ENCODE results near the gene TRPM3. TPM values are rescaled to one million over a fixed set of nuclear protein-coding genes. Genes with fewer than 3 reads are reported as not detected.
"Not testable (repeated sequence)": the region's sequence is repeated elsewhere in the genome, so short reads cannot be mapped to it uniquely, and the experiment has no call there.

TRPM3 gene
- total and polyA plus RNA-seq, 2 of the 8 experiments (the other 6 are each of a cell fraction or from before 2014, with no cell fraction given): 2.4 to 10.9 TPM

DNA sequence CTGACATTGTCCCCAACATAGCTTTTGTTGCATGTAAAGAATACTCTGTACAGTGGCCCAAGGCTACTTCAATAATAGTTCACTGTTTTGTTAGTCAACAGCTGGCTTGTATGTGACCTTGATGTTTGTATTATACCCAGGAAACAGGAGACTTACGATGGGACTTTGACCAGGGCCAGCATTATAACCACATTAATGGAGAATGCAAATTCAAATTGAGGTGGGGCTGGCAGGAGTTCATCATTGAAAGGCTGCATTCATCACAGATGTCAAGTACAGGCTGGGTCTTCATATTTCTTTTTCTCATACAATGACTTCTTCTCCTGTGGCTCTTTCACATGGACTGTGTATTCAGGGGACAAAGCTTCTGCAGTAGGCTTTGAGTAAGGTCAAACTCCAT, 414.6 kb downstream of the TRPM3 start:
- H4K20me1 ChIP-seq (replicated peaks in 1 of 2; ENCODE audit: control insufficient read depth in 1 of 2, insufficient read depth in 2 of 2, low read length in 2 of 2); H3K4me3 ChIP-seq (ENCODE audit: extremely low read depth in 1 of 4, insufficient read depth in 2 of 4, low read depth in 3 of 4, low read length in 4 of 4); H4K5ac ChIP-seq (ENCODE audit: insufficient read length, low read depth, low read length); H4K91ac ChIP-seq (replicated peaks; ENCODE audit: insufficient read length, low read length); H3K79me1 ChIP-seq (ENCODE audit: low read depth, low read length); POLR2A ChIA-PET (ENCODE audit: partially characterized antibody); H3K9me3 ChIP-seq (ENCODE audit: insufficient read depth in 2 of 2, low read depth in 1 of 2, low read length in 1 of 2); H3K36me3 ChIP-seq (ENCODE audit: control insufficient read depth in 2 of 4, insufficient read depth in 4 of 4, low read length in 3 of 4); H3K18ac ChIP-seq (ENCODE audit: extremely low read depth, low read length); H3K56ac ChIP-seq (replicated peaks; ENCODE audit: insufficient read length, low read depth, low read length); H4K8ac ChIP-seq (ENCODE audit: extremely low read depth, insufficient read depth, low read length); H2BK5ac ChIP-seq (ENCODE audit: low read depth, low read length); H3K14ac ChIP-seq (ENCODE audit: insufficient read length); H2AFZ ChIP-seq (ENCODE audit: low read length); H3K27ac ChIP-seq (ENCODE audit: low read depth, low read length); H2BK20ac ChIP-seq (ENCODE audit: low read length); H3K23ac ChIP-seq (ENCODE audit: insufficient read length); FAIRE-seq; H3K9ac ChIP-seq (replicated peaks in 1 of 4; ENCODE audit: extremely low read depth in 1 of 4, low read depth in 3 of 4, low read length in 3 of 4); H3K4me1 ChIP-seq (replicated peaks in 1 of 4; ENCODE audit: control insufficient read depth in 3 of 4, insufficient read depth in 4 of 4, low read length in 3 of 4); H2BK120ac ChIP-seq (replicated peaks; ENCODE audit: low read depth, low read length); H3K4me2 ChIP-seq (ENCODE audit: insufficient read depth in 1 of 2, low read depth in 2 of 2, low read length in 2 of 2); H2AK5ac ChIP-seq (ENCODE audit: low read depth, low read length); H3K4ac ChIP-seq (replicated peaks; ENCODE audit: insufficient read length, low read depth, low read length); DNase-seq (ENCODE audit: low read depth in 1 of 2, low spot score in 2 of 2); H2BK15ac ChIP-seq (ENCODE audit: low read length); H3K27me3 ChIP-seq (replicated peaks in 1 of 4; ENCODE audit: control insufficient read depth in 3 of 4, extremely low read depth in 1 of 4, insufficient read depth in 3 of 4, low read length in 3 of 4); H3K79me2 ChIP-seq (ENCODE audit: control insufficient read depth in 1 of 2, insufficient read depth in 2 of 2, low read length in 2 of 2); H3K23me2 ChIP-seq (ENCODE audit: low read depth, low read length); H2BK12ac ChIP-seq (ENCODE audit: low read depth, low read length); CTCF ChIA-PET (ENCODE audit: partially characterized antibody): not testable (repeated sequence)
- no CpG with 5 or more reads among the region's 1 CpG for WGBS, 2 experiments (ENCODE audit: extremely low coverage in 1 of 2, insufficient coverage in 1 of 2, insufficient read length in 1 of 2, insufficient replicate concordance in 2 of 2, low coverage in 1 of 2, low lambda C conversion rate in 2 of 2, missing lambda C conversion rate in 1 of 2)

All from H1 (cell line).